GM23248 (cell line): ENCODE measurements around the gene EIPR1.

ENCODE experiments used
- EZH2 ChIP-seq: fragments of 200-600 bp; sonication (generic); IDR thresholded peaks from 2 replicates; pipeline ENCODE4 v1.6.1; 2018; ENCODE audit warnings: antibody characterized with exemption, mild to moderate bottlenecking; ENCODE audit not compliant: insufficient read depth, poor library complexity, severe bottlenecking
- EZH2phosphoT487 ChIP-seq: fragments of 200-600 bp; sonication (generic); IDR thresholded peaks from 2 replicates; pipeline ENCODE4 v1.6.1; 2018; ENCODE audit warnings: antibody characterized with exemption, moderate library complexity, mild to moderate bottlenecking, low read depth; ENCODE audit not compliant: insufficient read depth

GRCh38 chr2:3283206-3283605, 94.4 kb downstream of the EIPR1 start:
- TF ChIP-seq EZH2phosphoT487 (no peak), EZH2 (no peak)
